HG03342 (cell line): Measurements from ENCODE around the gene MTUS2.
"Not testable (repeated sequence)": the region's sequence is repeated elsewhere in the genome, so short reads cannot be mapped to it uniquely, and the experiment has no call there.

Experiments
- ATAC-seq: cut with Tn5 transposase; IDR thresholded peaks from one replicate; pipeline ENCODE4 v1.9.1; 2021; ENCODE audit warnings: mild to moderate bottlenecking, moderate library complexity; ENCODE audit not compliant: unreplicated experiment

MTUS2 gene

DNA sequence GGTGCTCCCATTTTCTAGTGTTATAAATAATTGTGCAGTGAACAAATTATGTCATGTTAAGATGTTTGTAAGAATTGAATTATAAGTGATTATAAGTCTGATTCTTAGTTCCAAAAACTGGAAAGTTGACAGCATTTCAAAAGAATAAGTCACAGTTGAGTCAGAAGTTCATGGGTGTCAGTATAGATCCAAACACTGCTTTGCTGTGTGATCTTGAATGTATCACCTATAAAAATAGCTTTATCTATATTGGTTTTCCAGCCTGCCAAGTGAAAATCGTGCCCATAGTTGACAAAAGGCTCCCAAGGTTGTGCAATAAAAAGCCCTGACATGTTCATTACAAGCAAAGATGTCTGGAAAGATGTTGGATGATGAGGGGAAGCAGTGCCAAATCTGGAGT is 336.0 kb downstream of the MTUS2 start:
- no peak for ATAC-seq

DNA sequence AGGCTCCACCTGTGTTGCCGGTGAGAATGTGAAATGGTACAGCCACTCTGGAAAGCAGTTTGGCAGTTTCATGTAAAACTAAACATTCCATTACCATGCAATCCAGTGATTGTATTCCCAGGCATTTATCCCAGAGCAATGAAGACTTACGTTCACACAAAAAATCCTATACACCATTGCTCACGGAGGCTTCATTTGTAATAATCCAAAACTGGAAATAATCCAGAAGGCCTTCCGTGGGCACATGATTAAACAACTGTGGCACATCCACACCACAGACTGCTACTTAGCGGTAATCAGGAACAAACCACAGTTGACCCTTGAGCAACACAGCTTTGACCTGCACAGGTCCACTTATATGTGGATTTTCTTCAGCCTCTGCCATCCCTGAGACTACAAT is 339.7 kb downstream of the MTUS2 start:
- no peak for ATAC-seq

DNA sequence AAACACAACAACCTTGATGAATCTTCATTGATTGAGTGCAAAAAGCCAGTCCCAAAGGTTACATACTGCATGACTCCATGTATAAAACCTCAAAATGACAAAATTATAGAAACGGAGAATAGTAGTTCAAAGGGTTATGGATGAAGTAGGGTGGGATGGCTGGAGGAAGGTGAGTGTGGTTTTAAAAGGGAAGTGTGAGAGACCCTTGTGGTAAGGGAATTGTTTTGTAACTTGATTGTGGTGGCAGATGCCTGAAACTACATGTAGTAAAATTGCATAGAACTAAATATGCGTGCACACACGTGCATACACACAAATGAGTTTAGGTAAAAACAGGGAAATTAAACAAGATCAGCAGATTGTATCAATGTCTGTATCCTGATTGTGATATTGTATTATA is 340.7 kb downstream of the MTUS2 start:
- ATAC-seq: no peak

GRCh38 chr13:29161676-29162075 is 341.5 kb downstream of the MTUS2 start:
- no peak for ATAC-seq

GRCh38 chr13:29162638-29163235 is 342.6 kb downstream of the MTUS2 start:
- no peak for ATAC-seq

- ATAC-seq: no peak
Measured at GRCh38 chr13:29164116-29164515, 344.0 kb downstream of the MTUS2 start.

GRCh38 chr13:29165216-29165615 is 345.1 kb downstream of the MTUS2 start:
- no peak for ATAC-seq

DNA sequence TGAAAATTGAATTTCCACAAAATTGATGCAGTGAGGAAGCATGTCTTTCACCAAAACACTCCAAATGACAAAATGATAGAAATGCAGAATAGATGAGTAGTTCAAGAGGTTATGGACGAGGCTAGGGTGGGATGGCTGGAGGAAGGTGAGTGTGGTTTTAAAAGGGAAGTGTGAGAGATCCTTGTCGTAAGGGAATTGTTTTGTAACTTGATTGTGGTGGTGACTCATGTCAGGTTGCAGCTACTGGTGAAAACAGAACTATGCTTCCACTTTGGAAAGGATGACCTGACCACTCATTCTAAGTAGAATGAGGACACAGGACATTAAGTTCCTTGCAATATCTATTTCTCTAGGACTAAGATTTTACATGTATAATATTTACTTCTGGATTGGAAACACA is 345.7 kb downstream of the MTUS2 start:
- ATAC-seq: no peak

GRCh38 chr13:29170436-29171082 is 350.4 kb downstream of the MTUS2 start:
- ATAC-seq: no peak

- ATAC-seq: no peak
Measured at GRCh38 chr13:29171244-29171643, 351.1 kb downstream of the MTUS2 start.

- ATAC-seq: no peak
Measured at GRCh38 chr13:29174093-29174492, 354.0 kb downstream of the MTUS2 start.

DNA sequence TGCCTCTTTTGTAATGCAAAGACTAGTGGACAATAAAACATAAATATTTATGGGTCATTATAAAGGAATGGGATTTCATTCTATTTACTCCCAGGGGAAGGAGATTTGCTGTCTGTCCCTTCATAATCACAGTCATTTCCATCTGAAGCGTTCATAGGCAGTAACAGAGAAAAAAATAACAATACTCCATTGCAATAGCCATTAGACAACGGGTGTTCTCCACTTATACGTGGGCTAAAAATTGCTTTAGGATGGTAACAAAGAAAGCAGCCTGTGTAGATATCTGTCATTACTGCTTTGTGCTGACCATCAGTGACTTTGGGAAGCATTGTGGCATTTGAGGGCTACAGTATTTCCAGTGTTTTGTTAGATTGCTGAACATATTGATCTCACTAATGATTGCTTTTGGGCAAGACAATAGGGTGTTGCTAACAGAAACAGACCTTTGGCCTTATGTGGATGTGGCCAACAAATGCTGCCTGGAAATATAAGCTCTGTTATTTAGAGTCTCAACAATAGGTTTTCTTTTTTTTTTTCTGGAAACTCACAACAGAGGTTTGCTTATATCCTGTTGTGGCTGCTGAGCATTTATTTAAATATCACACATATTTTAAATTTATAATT is 355.2 kb downstream of the MTUS2 start:
- no peak for ATAC-seq

DNA sequence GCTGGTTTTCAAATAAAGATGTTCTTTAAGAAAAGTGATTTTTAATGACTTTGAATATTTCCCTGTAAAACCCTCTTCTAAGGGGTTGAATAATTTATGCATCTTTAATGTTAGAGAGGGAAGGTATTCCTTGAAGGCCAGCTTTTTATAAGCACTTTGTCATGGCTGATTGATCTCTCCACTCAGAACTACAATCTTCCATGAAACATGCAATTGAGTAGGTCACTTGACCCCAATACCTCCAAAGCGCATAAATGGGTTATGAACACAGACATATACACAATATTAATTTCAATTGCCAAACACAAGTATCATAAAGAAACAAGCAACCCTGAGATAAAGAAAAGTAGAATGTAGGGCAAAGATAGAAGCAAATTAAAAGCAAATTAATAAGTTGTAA is 359.9 kb downstream of the MTUS2 start:
- no peak for ATAC-seq

- no peak for ATAC-seq
Measured at GRCh38 chr13:29182216-29182615, 362.1 kb downstream of the MTUS2 start.

DNA sequence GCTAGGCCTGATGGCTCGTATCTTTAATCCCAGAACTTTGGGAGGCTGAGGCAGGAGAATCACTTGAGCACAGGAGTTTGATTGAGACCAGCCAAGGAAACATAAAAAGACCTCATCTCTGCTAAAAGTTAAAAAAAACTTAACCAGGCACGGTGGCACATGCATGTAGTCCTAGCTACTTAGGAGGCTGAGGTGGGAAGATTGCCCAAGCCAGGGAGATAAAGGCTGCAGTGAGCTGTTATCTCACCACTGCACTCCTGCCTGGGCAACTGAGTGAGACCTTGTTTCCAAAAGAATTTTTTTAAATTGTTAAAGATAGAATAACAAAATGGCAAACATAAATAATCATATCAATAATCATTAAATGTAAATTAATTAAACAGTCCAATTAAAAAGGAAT is 365.8 kb downstream of the MTUS2 start:
- ATAC-seq: no peak

GRCh38 chr13:29187584-29187983 is 367.4 kb downstream of the MTUS2 start:
- no peak for ATAC-seq

DNA sequence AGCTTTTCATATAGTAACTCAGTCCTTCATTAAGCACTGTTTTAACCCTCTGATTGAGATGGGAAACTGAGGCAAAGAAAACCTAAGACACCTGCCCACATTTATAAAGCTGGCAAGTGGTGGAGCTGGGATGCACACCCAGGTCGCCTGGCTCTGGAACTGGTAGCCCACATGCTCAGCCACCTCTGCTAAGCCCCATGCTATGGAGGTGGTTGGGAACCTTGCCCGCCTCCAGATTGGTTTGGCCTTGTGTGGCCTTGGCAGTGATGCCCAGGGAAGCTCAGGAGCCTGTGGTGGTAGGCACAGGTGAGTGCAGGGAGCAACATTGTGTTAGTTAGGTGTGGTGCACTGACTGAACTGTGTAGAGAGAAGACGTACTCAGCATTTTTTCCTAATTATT is 370.2 kb downstream of the MTUS2 start:
- ATAC-seq: no peak

DNA sequence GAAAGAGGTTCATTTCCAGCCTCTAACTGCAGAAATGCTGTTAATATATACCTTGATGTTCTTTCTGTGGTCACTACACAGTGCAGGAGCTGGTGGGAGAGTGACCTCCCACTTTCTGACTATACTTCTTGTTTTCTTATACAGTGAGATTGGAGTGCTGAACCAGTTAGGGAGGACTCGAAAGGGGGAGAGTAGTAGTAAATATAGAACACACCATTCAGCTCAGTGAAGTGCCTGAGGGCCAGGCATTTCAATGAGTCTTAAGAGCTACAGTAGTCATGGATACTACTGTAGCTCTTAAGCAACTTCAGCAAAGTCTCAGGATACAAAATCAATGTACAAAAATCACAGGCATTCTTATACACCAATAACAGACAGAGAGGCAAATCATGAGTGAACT is 372.9 kb downstream of the MTUS2 start:
- no peak for ATAC-seq

DNA sequence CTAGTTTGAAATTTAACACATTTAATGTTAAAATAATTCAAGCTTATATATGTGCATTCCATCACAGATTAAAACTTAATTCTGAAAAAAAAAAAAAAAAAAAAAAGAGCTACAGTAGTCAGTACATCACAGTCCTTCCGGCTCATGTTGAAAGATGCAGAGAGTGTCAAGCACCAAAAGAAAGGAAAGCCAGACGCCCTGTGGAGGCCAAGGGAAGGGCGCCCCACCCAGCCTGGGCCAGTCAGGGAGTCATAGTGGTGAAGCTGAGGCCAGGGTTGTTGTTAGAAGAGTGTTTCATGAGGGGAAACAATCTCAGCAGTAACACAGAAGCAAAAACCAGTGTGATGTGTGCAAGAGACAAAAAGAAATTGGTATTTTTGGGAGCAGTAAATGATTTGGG is 375.3 kb downstream of the MTUS2 start:
- no peak for ATAC-seq

DNA sequence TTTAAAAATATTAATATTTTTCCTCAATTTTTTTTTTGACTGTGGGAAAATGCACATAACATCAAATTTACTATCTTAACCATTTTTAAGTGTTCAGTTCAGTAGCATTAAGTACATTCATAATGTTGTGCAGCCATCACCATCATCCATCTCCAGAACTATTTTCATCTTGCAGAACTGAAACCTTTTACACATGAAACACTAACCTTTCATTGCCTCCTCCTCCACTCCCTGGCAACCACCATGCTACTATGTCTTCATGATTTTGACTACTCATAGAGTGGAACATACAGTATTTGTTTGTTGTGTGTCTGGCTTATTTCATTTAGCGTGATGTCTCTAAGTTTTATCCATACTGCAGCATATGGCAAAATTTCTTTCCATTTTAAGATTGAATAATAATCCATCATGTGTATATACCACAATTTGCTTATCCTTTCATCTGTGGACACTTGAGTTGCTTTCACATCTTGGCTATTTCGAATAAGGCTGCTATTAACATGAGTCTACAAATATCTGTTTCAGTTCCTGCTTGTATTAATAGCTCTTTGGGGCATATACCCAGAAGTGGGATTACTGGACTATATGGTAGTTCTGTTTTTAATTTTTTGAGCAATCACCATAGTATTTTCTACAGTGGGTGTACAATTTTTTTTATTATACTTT is 376.4 kb downstream of the MTUS2 start:
- peak; percentile 96 for ATAC-seq

DNA sequence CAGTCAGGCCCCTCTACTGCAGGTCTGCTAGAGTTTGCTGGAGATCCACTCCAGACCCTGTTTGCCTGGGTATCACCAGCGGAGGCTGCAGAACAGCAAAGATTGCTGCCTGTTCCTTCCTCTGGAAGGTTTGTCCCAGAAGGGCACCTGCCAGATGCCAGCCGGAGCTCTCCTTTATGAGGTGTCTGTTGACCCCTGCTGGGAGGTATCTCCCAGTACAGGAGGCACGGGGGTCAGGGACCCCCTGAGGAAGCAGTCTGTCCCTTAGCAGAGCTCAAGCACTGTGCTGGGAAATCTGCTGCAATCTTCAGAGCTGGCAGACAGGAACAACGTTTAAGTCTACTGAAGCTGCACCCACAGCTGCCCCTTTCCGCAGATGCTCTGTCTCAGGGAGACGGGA is 382.6 kb downstream of the MTUS2 start:
- ATAC-seq: not testable (repeated sequence)

DNA sequence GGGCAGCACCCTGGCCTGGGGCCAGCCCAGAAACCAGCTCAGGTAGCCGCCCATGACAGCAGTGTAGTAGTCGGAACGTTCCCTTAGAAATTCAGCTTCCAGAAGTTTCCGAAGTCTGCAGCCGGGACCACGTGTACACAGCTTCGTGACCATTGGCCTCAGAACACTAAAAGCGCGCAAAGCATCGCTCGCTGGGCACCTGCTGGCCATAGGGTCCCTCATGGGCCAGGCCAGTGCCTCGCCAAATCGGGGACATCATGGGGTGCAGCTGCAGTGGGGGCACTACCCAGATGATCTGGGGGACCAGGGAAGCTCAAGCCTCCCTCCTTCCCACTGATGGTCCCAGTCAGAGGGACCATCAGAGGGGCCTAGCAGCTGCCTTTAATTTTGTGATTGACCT is 384.5 kb downstream of the MTUS2 start:
- ATAC-seq: no peak
